RPMI7951 (cell line): ENCODE results near the gene NAP1L1. TPM values are rescaled to one million over a fixed set of nuclear protein-coding genes. Genes with fewer than 3 reads are reported as not detected.

Source experiments
- DNase-seq: peaks from one replicate; pipeline ENCODE4 v3.0.0-alpha.2; 2012; ENCODE audit warnings: low read depth
- total RNA-seq: library from RNA; depleted of rRNA; stranded (reverse); fragments of >200 nt; shearing (Covaris generic); gene quantifications from 2 replicates; pipeline ENCODE4 v1.2.3, GENCODE V29; 2014

NAP1L1 gene
- total RNA-seq, 1 experiment from 2014 or later: 221 TPM

DNA sequence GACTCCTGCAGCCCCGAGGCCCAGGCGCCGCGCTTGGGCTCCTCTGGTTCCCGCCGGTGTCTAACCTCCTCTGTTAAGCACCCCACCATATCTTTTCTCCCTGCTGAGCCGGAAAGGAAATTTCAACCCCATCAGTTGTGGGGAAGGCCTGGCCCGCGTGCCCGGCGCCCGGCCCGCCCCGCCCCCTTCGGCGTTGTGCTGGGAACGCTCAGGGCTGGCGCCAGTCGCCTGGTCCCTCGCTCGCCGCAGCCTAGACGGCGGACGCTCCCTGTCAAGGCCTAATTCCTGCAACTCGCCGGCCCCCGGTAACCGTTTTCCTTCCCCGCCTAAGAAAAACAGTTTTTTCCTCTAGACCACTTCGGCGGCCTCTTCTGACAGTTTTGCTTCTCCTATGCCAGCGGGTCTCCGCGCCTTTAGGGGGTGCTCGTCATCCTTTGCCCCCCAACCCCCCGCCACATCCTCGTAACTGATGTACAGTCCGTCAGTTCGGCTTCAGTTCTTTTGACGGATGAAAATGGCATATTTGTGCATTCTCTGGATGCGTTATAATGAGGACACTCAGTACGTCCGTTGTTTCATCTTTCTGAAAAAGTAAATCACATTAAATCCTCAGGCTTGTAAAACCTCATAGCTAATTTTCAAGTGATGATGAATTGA lies 506 bp upstream of the NAP1L1 start:
- DNase-seq: no peak

DNA sequence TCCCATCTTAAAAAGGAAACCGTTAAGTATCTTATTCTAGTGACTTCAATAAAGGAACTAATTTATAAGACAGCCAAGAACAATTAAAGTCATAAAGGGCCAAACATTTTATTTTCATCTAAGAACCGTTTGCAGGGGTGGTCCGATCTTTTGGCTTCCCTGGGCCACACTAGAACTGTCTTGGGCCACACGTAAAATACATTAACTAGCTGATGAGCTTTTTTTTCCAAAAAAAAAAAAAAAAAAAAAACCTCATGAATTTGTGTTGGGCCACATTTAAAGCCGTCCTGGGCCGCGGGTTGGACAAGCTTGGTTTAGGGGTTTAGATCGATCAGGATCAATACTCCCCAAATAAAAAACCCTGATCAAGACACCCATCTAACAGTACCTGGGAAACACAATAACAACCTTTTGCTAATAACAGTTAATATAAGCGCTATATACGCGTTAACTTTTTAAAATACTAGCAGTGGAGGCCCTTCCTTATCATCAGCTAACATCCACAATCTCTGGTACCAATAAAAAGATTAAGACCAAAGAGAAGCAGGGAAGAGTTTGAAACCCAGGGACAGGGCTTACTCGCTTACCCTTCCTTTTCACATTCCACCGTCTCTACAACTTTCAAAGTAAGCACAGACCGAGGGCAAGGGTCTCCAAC lies 1.1 kb downstream of the NAP1L1 start:
- DNase-seq: no peak

DNA sequence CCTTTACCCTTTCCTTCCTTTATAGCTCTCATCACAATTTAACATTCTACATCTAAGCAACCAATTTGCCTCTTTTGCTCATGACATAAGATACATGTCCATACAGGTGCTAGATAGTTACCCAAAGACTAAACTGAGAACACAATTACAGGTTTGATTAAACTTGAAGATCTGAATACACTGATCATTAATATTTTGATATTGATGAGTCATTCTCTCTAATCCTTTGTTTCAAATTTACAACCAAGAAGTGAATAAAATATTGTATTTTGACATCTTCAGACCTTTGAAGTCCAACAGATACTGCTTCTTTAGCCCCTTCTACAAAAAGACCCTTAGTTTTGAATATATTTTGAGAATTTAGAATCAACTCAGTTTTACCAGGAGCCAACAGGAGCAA lies 2.6 kb downstream of the NAP1L1 start:
- no peak for DNase-seq

DNA sequence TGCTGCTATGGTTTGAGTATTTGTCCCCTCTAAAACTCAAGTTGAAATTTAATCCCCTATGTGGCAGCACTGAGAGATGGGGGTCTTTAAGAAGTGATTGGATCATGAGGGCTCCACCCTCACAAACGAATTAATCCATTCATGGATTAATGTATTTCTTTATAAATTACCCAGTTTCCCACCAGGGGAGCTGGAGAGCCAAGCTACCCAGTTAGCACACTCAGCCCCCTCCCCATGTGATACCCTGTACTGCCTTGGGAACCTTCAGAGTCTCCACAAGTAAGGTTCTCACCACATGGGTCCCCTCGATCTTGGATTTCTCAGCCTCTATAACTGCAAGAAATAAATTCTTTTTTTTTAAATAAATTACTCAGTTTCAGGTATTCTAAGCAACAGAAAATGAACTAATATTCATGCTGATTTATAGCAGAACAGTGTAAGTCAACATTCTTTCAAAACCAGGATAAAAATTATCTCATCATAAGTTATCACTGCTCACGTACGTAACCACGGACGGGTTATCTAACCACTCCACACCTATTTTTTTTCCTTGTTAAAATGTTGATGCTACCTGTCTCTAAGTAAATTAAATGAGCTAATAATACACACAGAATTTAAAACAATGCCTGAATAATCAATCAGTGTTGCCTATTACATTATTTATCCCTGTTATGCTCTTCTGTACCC lies 3.6 kb downstream of the NAP1L1 start:
- DNase-seq: no peak

DNA sequence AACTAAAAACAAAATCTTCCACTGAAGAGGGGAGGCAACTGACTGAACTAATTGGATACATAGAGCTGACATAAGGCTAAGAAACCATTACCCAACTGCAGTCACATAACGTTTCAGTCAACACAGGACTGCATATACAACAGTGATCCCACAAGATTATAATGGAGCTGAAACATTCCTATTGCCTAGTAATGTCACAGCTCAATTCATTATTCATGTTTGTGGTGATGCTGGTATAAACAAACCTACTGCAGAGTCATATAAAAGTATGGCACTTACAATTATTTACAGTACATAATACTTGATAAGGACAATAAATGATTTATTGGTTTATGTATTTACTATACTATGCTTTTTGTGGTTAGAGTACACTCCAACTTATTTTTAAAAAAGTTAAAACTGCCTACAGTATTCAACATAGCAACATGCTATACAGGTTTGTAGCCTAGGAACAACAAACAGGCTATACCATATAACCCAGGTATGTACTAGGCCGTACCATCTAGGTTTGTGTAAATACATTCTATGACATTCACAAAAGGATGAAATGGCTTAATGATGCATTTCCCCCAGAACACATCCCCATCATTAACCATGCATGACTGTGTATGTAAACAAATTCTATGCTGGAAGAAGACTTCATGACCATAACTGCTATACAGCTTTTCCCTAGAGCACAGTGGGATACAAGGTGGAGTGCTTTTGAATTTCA lies 4.3 kb downstream of the NAP1L1 start:
- DNase-seq: no peak

DNA sequence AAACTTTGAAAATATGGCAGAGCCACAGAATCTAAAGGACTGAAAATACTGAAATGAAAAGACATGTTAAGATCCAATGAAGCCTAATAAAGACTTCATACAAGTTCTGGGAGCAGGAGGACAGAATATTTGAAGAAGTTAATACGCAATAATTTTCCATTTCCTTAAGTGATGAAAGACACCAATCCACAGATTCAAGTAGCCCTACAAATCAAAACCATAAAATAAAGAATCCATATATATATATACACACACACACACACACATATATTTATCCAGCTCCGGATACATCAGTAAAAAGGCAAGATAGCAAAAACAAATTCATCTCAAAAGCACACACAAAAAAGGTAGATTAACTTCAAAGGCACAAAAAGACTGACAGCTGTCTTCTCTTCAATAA lies 5.7 kb downstream of the NAP1L1 start:
- no peak for DNase-seq

DNA sequence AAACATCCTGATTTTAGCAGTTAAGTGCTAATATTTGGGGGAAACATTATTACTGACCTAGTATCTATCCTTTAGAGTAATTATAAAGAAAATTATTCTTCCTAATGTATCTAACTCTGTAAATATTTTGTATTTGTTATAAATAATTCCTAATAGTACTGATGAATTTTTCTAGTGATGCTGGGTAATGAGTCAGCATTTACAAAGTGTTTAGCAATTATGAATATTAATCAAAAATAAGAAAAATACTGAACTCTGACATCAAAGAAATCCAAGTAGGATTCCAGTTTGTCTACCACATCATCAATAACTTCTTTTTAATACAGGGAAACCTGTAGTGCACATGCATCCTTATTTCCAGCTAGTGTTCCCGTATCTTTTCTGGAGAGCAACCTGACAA lies 9.0 kb downstream of the NAP1L1 start:
- no peak for DNase-seq

DNA sequence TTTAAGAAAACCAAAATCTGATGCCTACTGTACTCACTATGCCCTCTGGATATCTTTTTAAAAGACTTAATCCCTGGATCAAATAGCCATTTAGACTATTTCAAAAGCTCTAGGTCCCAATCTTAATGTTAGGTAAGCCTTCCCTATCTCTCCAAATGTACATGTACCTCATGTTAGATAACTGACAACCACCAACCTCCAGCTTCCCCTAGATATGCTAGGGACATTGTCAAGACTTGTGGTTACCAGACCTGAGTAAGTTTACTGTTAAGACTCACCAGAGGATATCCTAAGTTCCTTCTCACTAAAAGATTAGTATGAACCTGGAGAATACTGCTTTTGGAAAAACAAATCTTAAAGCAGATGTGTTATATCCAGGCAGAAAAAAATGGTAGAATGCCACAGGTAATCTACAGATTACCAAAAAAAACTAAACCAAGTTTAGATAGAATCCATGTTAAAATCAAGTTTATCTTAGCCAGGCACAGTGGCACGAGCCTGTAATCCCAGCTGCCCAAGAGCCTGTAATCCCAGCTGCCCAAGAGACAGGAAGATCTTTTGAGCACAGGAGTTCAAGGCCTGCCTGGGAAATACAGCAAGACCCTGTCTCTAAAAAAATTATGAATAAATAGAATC lies 9.7 kb downstream of the NAP1L1 start:
- DNase-seq: no peak

DNA sequence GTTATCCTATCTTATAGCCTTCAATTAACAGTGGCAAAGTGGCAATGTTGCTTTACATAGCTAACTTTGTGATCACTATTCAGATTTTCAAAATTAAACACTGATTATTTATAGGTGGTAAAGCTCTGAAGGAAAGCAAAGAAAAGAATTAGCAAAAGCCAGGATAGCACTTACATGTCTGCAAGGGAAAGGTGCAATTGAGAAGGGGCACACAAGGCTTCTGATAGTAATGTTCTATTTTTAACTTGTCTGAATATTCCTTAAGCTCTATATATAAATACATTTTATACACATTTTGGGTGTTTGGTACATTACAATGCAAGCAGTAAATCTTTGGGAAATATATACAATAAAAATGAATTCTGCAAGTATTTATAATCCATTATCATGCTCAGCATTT lies 10.9 kb downstream of the NAP1L1 start:
- no peak for DNase-seq

DNA sequence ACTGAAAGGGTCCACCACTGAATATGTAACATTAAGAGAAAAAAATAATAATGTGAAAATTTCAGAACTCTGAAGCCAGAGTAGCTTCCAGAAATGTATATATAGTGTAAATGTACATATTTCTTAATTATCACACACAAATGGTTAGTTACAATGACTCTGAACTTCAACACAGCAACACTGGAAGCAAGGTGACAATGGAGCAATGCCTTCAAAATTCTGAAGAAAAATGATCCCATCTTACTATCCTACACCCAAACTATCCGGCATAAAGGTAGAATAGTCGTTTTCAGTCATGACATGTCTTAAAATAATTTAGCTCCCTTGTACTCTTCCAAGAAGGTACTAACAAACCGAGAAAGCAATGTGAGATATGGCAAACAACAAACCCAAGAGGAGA lies 11.9 kb downstream of the NAP1L1 start:
- no peak for DNase-seq

DNA sequence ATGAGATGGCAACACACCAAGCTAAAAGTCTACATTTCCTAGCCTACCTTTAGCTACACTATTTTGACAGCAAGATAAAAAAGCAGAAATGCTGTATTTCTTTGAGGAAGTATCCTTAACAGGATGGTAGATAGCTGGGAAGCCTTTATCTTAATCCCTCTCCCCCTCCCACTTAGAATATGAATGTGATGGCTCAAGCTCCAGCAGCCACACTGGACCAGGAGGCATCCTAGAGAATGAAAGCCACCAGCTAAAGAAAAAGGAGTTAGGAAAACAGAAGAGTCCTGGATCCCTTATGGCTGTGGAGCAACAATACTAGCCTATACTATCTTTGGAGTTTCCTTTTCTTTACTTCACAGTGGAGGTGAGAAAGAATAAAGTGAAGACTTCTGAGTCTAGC lies 15.1 kb downstream of the NAP1L1 start:
- no peak for DNase-seq

DNA sequence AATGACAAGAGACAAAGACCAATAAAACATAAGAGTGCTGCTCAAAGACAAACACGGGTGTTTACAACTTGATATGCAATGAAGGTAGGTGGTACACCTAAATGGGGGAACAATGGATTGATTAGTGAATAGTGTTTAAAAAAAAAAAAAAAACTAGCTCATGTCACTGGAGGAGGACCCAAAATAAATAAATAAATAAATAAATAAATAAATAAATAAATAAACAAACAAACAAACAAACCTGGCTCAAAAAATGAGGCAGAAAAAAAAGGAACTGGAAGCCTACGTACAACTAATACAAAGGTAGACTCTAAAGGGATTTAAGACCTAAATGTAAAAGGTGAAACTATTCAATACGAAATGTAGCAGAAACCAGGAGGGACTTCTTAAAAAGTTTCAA lies 18.6 kb downstream of the NAP1L1 start:
- DNase-seq: no peak

DNA sequence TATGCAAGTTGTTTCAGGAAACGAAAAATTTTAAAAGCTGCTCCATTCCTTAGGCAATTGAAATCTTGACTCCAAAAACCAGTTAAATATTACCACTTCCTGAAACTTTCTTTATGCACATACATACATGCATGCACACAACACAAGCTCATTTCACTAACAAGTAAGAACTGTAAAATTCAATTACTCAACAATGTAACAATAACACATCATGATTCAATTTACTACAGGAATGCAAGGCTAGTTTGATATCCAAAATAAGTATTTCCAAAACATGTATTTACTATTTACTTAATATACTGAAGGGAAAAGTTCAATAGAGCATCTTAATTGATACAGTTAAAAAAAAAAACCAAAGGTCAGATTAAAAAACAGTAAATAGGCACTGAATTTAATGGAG lies 19.6 kb downstream of the NAP1L1 start:
- no peak for DNase-seq

DNA sequence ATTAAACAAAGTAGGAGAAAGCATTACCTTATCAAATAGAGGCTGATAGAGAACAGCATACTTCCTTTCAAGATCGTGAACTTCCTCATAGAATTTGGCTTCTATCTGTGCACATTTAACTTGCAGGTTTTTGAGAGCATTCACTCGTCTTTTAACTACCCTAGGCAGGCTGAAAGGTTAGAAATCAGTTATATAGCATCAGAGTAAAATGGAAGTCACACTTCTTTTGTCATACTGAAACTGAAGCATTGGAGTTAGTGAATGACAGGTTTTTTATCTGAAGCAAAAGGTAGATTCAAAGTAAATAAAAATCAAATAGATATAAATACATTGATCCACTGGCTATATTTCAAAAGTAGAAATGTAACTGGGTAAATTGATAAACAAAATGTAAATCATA lies 24.4 kb downstream of the NAP1L1 start:
- no peak for DNase-seq

DNA sequence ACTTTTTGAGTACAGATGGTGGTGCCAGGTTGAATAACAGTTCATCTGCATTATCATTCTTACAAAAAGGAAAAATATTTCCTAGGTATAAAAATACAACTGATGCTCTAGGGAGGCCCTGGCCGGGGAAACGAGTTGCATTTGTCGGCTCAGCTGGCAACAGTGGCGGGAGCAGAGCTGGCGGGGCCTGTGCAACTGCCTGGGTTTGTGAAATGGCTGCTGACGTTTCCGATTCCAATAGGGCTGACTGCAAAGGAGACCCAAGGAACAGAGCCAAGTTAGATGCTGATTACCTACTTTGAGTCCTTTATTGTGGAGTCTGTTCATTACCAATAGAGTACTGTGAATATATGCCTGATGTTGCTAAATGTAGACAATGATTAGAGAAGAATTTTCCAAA lies 27.2 kb downstream of the NAP1L1 start:
- no peak for DNase-seq

DNA sequence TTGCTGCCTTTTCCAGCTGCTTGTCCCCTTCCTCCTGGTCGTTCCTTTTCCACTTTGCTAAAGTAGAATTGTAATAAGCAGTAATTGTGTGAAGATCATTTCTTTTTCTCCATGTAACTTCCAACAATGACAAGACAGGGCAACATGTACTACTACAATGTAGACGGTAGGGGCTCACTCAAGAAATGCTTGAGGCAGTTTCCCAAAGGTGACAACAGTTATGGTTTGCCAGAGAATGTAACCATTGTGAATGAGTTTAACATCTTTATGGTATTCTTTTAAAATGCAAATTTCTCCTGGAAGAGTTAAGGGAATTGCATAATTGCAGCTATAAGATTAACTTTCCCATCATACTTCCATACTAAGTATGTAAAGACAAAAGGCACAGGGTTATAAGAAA lies 29.1 kb downstream of the NAP1L1 start:
- DNase-seq: no peak

DNA sequence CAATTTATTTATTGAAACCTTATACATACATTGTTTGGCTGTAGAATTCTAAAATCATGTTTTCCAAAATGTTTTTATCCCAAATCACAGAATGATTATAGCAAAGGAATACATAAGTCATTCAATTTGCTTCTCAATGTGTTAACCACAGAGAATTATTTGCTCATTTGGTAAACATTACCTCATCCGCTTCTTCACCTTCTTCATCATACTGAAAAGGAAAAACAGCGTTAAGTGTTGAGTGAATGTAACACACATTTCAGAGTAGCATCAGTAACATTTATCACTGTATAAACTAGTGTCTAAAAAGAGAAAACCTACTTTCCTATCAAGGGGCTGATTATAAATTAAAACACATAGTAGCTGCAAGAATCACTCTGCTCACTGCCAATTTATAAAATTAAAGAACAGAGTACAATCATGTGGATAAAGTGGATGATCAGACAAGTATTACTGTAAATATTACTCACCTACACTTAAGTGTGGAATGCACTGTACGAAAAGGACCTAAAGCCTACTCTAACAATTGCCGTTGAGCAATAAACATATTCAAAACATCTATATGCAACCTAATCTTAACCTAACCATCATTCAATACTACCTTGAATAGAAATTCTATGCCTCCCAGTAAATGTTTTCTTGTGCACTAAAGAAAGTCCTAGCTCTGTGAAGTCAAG lies 34.8 kb downstream of the NAP1L1 start:
- DNase-seq: no peak

DNA sequence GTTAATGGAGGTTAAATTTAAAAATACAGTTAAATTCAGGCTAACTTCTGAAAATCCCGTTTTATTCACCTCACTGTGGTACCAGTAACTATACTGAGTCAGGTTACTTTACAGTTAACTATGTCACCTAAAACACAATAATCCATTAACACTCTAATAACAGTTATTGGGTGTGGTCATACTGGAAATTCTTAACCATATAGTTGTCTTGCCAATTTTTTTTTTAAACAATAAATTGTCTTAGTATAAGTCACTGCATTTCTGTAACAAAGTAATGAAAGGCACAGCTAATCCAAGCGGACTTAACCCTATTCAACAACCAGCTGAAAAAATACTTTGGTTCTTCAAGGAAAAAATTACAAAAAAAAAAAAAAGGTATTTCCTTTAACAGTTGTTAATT lies 36.7 kb downstream of the NAP1L1 start:
- no peak for DNase-seq

DNA sequence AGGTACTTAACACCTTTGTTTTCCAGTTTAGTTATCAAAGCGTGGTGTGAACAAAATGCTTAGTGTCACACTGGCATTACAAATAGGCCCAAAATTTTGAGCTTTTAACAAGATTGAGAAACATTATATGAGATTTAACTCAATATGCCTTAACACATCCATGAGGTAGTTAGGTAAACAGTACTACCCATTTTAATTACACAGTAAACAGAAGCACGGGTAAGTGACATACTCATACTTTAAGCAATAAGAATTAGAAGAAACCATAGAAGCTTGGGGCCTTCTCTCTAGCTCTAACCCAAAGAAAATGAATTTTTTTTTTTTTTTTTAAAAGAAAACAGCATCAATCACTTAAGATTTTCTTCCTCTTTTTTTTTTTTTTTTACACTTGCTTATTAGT lies 37.4 kb downstream of the NAP1L1 start:
- no peak for DNase-seq

DNA sequence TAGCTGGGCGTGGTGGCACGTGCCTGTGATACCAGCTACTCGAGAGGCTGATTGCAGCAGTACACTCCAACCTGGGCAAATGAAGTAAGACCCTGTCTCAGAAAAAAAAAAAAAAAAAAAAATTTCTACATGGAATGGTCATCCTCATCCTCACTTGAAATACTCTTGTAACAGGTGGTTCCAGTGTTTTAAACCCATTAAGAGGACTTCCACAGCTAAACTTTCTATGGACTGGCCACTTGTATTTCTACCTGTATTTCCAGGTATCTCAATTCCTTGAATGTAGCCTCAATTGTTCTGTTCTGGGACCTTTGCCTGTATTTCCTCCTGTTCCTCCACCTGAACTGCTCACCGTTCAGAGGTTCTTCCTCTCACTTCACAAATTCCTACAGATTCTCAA lies 41.1 kb downstream of the NAP1L1 start:
- no peak for DNase-seq

DNA sequence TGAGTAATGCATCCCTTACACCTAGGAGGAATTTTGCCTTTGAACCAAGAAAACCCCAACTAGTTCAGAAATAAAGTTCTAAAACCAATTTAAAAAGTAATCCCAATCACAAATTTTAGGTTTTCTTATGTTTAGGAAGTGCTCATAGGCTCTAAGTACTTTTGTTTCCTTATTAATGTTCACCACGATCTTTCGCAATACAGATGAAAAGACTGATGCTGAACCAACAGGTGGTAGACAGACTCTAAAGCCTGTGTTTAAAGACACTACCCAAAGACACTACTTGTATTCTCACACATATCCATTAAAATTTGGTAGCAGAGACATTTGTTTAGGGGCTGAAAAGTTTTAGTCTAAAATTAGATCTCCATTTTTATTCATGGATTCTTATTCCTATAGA lies 42.3 kb downstream of the NAP1L1 start:
- no peak for DNase-seq

DNA sequence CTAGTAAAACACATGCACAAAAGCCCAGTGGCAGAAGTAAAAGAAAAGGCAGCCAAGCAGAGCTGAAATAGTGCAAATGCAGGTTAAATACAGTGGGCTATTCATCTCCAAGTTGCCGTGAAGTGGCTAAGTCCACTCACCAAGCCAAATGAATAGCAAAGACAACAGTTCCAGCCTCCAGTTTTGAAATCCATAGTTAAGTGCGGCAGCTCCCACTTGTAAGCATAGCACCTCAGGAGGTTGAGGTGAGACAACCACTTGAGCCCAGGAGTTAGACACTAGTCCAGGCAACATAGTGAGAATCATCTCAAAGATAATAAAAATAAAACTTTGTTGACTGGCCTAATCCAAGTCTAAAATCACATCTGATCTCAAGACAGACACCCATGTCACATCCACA lies 43.1 kb downstream of the NAP1L1 start:
- DNase-seq: no peak
